Measurements from ENCODE around the gene SLC25A28.

SLC25A28 gene

GRCh38 chr10:99648717-99649116, 28.5 kb upstream of the SLC25A28 start (continued):
- TF ChIP-seq ZFP41 (tag by site-specific recombination; IDR thresholded peaks at IDR 0.05; ENCODE audit: borderline replicate concordance) (no peak), ZNF354C (tag by site-specific recombination; IDR thresholded peaks at IDR 0.05; ENCODE audit: borderline replicate concordance, low read depth) (no peak), ZNF391 (tag by site-specific recombination; IDR thresholded peaks at IDR 0.05; ENCODE audit: borderline replicate concordance, low read depth) (no peak), ZNF513 (tag by site-specific recombination; IDR thresholded peaks at IDR 0.05) (no peak), ZNF521 (tag by site-specific recombination; IDR thresholded peaks at IDR 0.05) (no peak), TRIM28 (IDR thresholded peaks at IDR 0.05; ENCODE audit: borderline replicate concordance, low read length) (no peak), CTCF (tag by site-specific recombination; IDR thresholded peaks at IDR 0.05) (no peak)

GRCh38 chr10:99647601-99648151, 27.4 kb upstream of the SLC25A28 start:
- Histone ChIP-seq H3K4me3 (ENCODE audit: low read depth, low read length) (no peak overlapping the region), H3K9me3 (ENCODE audit: control insufficient read depth, insufficient read depth, low read depth, low read length) (no peaks in the 10 kb centered on the region), H3K4me1 (ENCODE audit: control insufficient read depth, insufficient read depth, low read length) (no peaks in the 10 kb centered on the region), H3K36me3 (ENCODE audit: control insufficient read depth in 2 of 2, insufficient read depth in 1 of 2, low read length in 2 of 2) (no peaks in the 10 kb centered on the region), H3K27ac (ENCODE audit: extremely low read depth, low read depth, low read length) (no peak overlapping the region)
- no peak for TF ChIP-seq TRIM28 (IDR thresholded peaks at IDR 0.05; ENCODE audit: borderline replicate concordance, low read length)
- TF ChIP-seq HOXC10 (CRISPR knock-in tag; IDR thresholded peaks at IDR 0.05) = no peak
- no peak for TF ChIP-seq PRDM6 (tag by site-specific recombination; IDR thresholded peaks at IDR 0.05)
- no peak for TF ChIP-seq ZNF626 (tag by site-specific recombination; IDR thresholded peaks at IDR 0.05)
- no peak for TF ChIP-seq ZNF37A (tag by site-specific recombination; IDR thresholded peaks at IDR 0.05)
- no peak for TF ChIP-seq ZNF585B (tag by site-specific recombination; IDR thresholded peaks at IDR 0.05)
- CTCF ChIA-PET = interaction anchor here (0.6 kb wide), 2 partner anchors 96 to 249 kb away, joined by 3 to 4 read pairs; no protein-coding TSS in a partner anchor
- POLR2A ChIA-PET = interaction anchor here (1.4 kb wide), 1 partner anchor 12 kb away, joined by 4 read pairs; the partner anchor contains the start of gene ENTPD7

GRCh38 chr10:99633832-99634231, 13.6 kb upstream of the SLC25A28 start:
- 0 out of 2 replicates have a peak, but pooled peaks cover 2% of the 10 kb centered on the region for H3K4me1 ChIP-seq (ENCODE audit: control insufficient read depth, insufficient read depth, low read length)
- no peak overlapping the region for H3K4me3 ChIP-seq (ENCODE audit: low read depth, low read length)
- ChIA-PET CTCF (no interaction called here), POLR2A (no interaction called here)
- TF ChIP-seq ZBTB20 (tag by site-specific recombination; IDR thresholded peaks at IDR 0.05) (no peak), ZNF416 (tag by site-specific recombination; IDR thresholded peaks at IDR 0.05) (no peak)
- no peaks in the 10 kb centered on the region for H3K36me3 ChIP-seq (ENCODE audit: control insufficient read depth in 2 of 2, insufficient read depth in 1 of 2, low read length in 2 of 2)
- no peak overlapping the region for H3K27ac ChIP-seq (ENCODE audit: extremely low read depth, low read depth, low read length)
- no peaks in the 10 kb centered on the region for H3K9me3 ChIP-seq (ENCODE audit: control insufficient read depth, insufficient read depth, low read depth, low read length)

- ChIA-PET POLR2A (no interaction called here), CTCF (interaction anchor here (1.0 to 2.1 kb wide), 2 partner anchors 54 to 79 kb away, joined by 3 to 6 read pairs; no protein-coding TSS in a partner anchor)
- Histone ChIP-seq H3K36me3 (ENCODE audit: control insufficient read depth in 2 of 2, insufficient read depth in 1 of 2, low read length in 2 of 2) (no peaks in the 10 kb centered on the region), H3K4me3 (ENCODE audit: low read depth, low read length) (no peak overlapping the region), H3K27ac (ENCODE audit: extremely low read depth, low read depth, low read length) (no peak overlapping the region), H3K9me3 (ENCODE audit: control insufficient read depth, insufficient read depth, low read depth, low read length) (no peaks in the 10 kb centered on the region), H3K4me1 (ENCODE audit: control insufficient read depth, insufficient read depth, low read length) (0 out of 2 replicates have a peak, but pooled peaks cover 2% of the 10 kb centered on the region)
- no peak for TF ChIP-seq ZNF544 (tag by site-specific recombination; IDR thresholded peaks at IDR 0.05)
- no peak for TF ChIP-seq ZNF645 (tag by site-specific recombination; IDR thresholded peaks at IDR 0.05)
- TF ChIP-seq ZNF155 (tag by site-specific recombination; IDR thresholded peaks at IDR 0.05) = no peak
- no peak for TF ChIP-seq PRDM10 (tag by site-specific recombination; IDR thresholded peaks at IDR 0.05)
- no peak for TF ChIP-seq ZNF19 (tag by site-specific recombination; IDR thresholded peaks at IDR 0.05; ENCODE audit: low read depth)
These were observed 11.3 kb upstream of the SLC25A28 start for GRCh38 chr10:99631496-99631895.
